Gastroesophageal sphincter (tissue), 4 donors: ENCODE data around the gene TGFBR2. TPM values are rescaled to one million over a fixed set of nuclear protein-coding genes. Genes with fewer than 3 reads are reported as not detected.

Experiments used
- ATAC-seq: fragments of 150-250 bp; one replicate; pipeline ENCODE4 v1.9.1; 2016; ENCODE audit warnings: mild to moderate bottlenecking, moderate library complexity
- H3K27ac ChIP-seq, 4 donors: fragments of 200-600 bp; sonication (generic) in 3 of 4; 1 replicate in 3 of 4; 2 replicates in 1 of 4; pipeline ENCODE4 v1.5.1; 2016 to 2019
- H3K27me3 ChIP-seq: fragments of 200-600 bp; sonication (generic); one replicate; pipeline ENCODE4 v1.5.1; 2019
- H3K36me3 ChIP-seq, 2 donors: fragments of 200-600 bp; sonication (generic); one replicate each; pipeline ENCODE4 v1.5.1; 2019; ENCODE audit warnings: control low read depth in 1 of 2
- H3K4me1 ChIP-seq, 3 donors: fragments of 200-600 bp; sonication (generic); 1 replicate in 2 of 3; 2 replicates in 1 of 3; pipeline ENCODE4 v1.5.1; 2016 to 2019; ENCODE audit warnings: control low read depth in 2 of 3
- H3K4me3 ChIP-seq, 2 donors: fragments of 200-600 bp; sonication (generic); one replicate each; pipeline ENCODE4 v1.5.1; 2019; ENCODE audit warnings: mild to moderate bottlenecking in 1 of 2, moderate library complexity in 1 of 2
- H3K9me3 ChIP-seq, 3 donors: fragments of 200-600 bp; sonication (generic); one replicate each; pipeline ENCODE4 v1.5.1; 2017 to 2019; ENCODE audit warnings: control low read depth in 2 of 3
- CTCF ChIP-seq, 4 experiments: fragments of 200-600 bp in 2 of 4; fragments of 450-650 bp in 2 of 4; sonication (generic) in 1 of 4; IDR thresholded peaks; one replicate each; pipeline ENCODE4 v1.5.1; 2017 to 2019; ENCODE audit warnings: antibody characterized with exemption in 4 of 4, mild to moderate bottlenecking in 2 of 4, moderate library complexity in 2 of 4
- EP300 ChIP-seq: sonication (generic); formaldehyde crosslinking; IDR thresholded peaks from one replicate; pipeline ENCODE4 v1.6.1; 2017; ENCODE audit warnings: antibody characterized with exemption, mild to moderate bottlenecking
- POLR2A ChIP-seq, 2 donors: fragments of 450-650 bp; IDR thresholded peaks; one replicate each; pipeline ENCODE4 v1.6.1; 2017; ENCODE audit warnings: antibody characterized with exemption in 2 of 2, mild to moderate bottlenecking in 2 of 2, moderate library complexity in 1 of 2
- POLR2AphosphoS5 ChIP-seq: sonication (generic); formaldehyde crosslinking; IDR thresholded peaks from one replicate; pipeline ENCODE4 v1.6.1; 2017; ENCODE audit warnings: antibody characterized with exemption
- WGBS, 2 donors: methylation state at CpG; one replicate each; pipeline ENCODE4 v1.1.5; 2018; ENCODE audit warnings: low coverage in 1 of 2; 5-methylcytosine and 5-hydroxymethylcytosine counted together
- total RNA-seq, 4 donors: library from RNA; depleted of rRNA; stranded (reverse); fragments of >200 nt; gene quantifications; one replicate each; pipeline ENCODE4 v1.1.0, GENCODE V29; 2016

Gene TGFBR2
- total RNA-seq, 4 donors from 2014 or later, result 174 to 297 (median 231) TPM

DNA sequence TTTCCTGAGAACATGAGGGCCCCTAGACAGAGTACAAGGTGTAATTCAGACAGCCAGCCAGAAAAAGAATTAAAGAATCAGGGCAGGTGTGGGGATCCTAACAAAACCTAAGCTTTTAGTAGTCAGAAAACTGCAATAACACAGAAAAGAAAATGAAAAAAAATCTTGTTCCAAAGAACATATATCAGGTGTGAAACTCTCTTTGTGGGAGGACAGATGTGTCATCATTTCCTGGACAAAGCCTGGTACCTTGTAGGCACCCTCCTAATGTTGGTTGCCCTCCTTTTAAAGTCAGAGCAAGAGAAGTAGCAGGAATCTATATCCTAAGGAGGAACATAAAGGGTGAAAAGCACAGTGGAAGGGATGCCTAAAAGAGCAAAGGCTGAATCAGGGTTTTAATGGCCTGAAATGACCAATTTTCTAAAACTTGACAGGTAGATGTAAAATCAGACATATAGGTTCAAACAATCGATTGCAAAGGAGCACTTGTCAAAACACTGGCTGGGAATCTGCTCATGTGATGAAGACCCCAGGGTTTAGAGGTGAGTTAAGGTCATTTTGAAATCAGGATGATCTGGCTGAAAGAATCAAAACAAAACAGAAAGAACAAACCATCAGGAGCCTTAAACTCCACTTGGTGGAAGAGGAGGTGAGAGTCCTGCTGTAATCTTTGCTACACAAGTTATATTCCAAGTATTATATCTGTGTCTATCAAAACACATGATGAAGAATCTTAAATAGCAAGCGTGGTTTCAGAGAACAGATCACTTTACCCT, 54.9 kb downstream of the TGFBR2 start:
- H3K27me3 ChIP-seq, result no peaks in the 10 kb centered on the region
- TF ChIP-seq POLR2A (IDR thresholded peaks at IDR 0.05), result no peak
- 67 to 82% methylated on average over 2 of the region's 2 CpGs for WGBS, 2 donors
- no peak overlapping the region for H3K4me3 ChIP-seq
- no peak for ATAC-seq
- H3K4me1 ChIP-seq, result peaks cover 47 to 100% (median 64%) of the 10 kb centered on the region in 3 donors
- H3K27ac ChIP-seq, result peak overlapping the region in 2 of 4 donors; percentile 36 to 66
- no peaks in the 10 kb centered on the region for H3K9me3 ChIP-seq
- H3K36me3 ChIP-seq, result peaks cover 3 to 33% of the 10 kb centered on the region in 2 donors

DNA sequence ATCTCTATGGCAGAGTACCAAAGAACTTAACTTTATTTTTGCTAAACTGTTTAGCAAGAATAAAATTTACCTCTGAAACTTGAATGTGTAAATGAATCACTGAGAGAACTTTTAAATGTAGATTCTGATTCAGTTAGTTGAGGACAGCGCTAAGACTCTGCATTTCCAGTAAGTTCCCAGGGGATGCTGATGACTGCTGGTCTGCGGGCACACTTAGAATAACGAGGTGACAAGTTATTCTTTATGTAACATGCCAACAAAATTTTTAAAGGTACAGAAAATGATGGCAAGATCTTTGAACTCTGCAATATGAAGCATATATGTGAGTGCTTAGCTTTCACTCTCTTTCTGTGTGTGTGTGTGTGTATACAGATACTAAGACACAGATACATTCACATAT, 56.4 kb downstream of the TGFBR2 start:
- peaks cover 32 to 100% (median 52%) of the 10 kb centered on the region in 3 donors for H3K4me1 ChIP-seq
- H3K4me3 ChIP-seq, result no peak overlapping the region
- peak overlapping the region in 2 of 4 donors; percentile 6 to 18 for H3K27ac ChIP-seq
- no peak for TF ChIP-seq POLR2AphosphoS5
- TF ChIP-seq CTCF (IDR thresholded peaks at IDR 0.05), result no peak
- no peak for TF ChIP-seq POLR2A (IDR thresholded peaks at IDR 0.05)
- no peak for TF ChIP-seq EP300
- WGBS, 2 donors, result 21 to 53% methylated on average over 3 of the region's 3 CpGs
- H3K27me3 ChIP-seq, result no peaks in the 10 kb centered on the region
- H3K36me3 ChIP-seq, result peaks cover 3 to 20% of the 10 kb centered on the region in 2 donors
- no peak for ATAC-seq
- no peaks in the 10 kb centered on the region for H3K9me3 ChIP-seq

- ATAC-seq, result no peak
- H3K4me3 ChIP-seq, result no peak overlapping the region
- WGBS, 2 donors, result 78 to 79% methylated on average over 3 to 4 of the region's 4 CpGs
- H3K9me3 ChIP-seq, result no peaks in the 10 kb centered on the region
- H3K27ac ChIP-seq, result peak overlapping the region in 1 of 4 donors; percentile 7
- peaks cover 3 to 24% of the 10 kb centered on the region in 2 donors for H3K36me3 ChIP-seq
- peaks cover 24 to 100% (median 44%) of the 10 kb centered on the region in 3 donors for H3K4me1 ChIP-seq
- TF ChIP-seq POLR2AphosphoS5 (no peak), CTCF (IDR thresholded peaks at IDR 0.05) (no peak), POLR2A (IDR thresholded peaks at IDR 0.05) (no peak), EP300 (no peak)
- H3K27me3 ChIP-seq, result no peaks in the 10 kb centered on the region
Observed at GRCh38 chr3:30663533-30664241, 57.3 kb downstream of the TGFBR2 start.

DNA sequence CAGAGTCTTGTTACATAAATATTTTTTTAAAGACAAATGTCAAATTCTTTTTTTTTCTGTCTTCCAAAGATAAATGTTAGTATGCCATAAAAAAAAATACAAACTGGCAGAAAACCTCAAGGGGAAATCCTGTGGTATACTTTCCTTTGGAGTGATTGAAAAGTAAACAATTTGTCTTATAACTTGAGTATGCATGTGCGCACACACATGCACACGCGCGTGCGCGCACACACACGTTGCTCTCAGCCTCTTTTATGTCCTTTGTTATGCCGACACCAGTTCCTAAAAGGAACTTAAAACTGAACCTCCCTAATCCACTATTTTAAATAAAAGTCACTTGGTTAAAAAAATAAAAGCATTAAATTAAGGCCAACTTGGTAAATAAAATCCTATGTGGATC, 58.1 kb downstream of the TGFBR2 start:
- Histone ChIP-seq H3K4me1 (peaks cover 17 to 93% (median 36%) of the 10 kb centered on the region in 3 donors), H3K36me3 (peaks cover 3 to 31% of the 10 kb centered on the region in 2 donors), H3K4me3 (no peak overlapping the region), H3K9me3 (no peaks in the 10 kb centered on the region), H3K27me3 (no peaks in the 10 kb centered on the region), H3K27ac (peak overlapping the region in 1 of 4 donors; percentile 8)
- no peak for TF ChIP-seq EP300
- 78 to 91% methylated on average over 7 to 8 of the region's 8 CpGs for WGBS, 2 donors
- ATAC-seq, result no peak

GRCh38 chr3:30664884-30665283, 58.5 kb downstream of the TGFBR2 start:
- 67 to 75% methylated on average over 6 of the region's 6 CpGs for WGBS, 2 donors
- no peak for ATAC-seq
- TF ChIP-seq POLR2AphosphoS5 (no peak), CTCF (IDR thresholded peaks at IDR 0.05) (no peak), POLR2A (IDR thresholded peaks at IDR 0.05) (no peak), EP300 (no peak)
- no peak overlapping the region for H3K4me3 ChIP-seq
- H3K27me3 ChIP-seq, result no peaks in the 10 kb centered on the region
- peaks cover 14 to 88% (median 32%) of the 10 kb centered on the region in 3 donors for H3K4me1 ChIP-seq
- no peaks in the 10 kb centered on the region for H3K9me3 ChIP-seq
- peak overlapping the region in 1 of 4 donors; percentile 8 for H3K27ac ChIP-seq
- peaks cover 3 to 36% of the 10 kb centered on the region in 2 donors for H3K36me3 ChIP-seq
